DMS153 treated with DMSO at 0.1 percent for 48 hours (cell line): ENCODE results near the gene ETS1.

ENCODE experiments used
- DNase-seq: peaks from one replicate; lab custom pipeline; 2025; ENCODE audit not compliant: unreplicated experiment; lab: John Stamatoyannopoulos, UW

Gene ETS1

GRCh38 chr11:128595221-128595620 is 7.9 kb upstream of the ETS1 start:
- DNase-seq = no peak

GRCh38 chr11:128594226-128594625 is 6.9 kb upstream of the ETS1 start:
- no peak for DNase-seq

GRCh38 chr11:128593281-128593680 is 5.9 kb upstream of the ETS1 start:
- no peak for DNase-seq

- no peak for DNase-seq
Measured at GRCh38 chr11:128592454-128592853, 5.1 kb upstream of the ETS1 start.

- no peak for DNase-seq
Measured at GRCh38 chr11:128590587-128590986, 3.2 kb upstream of the ETS1 start.

- no peak for DNase-seq
Measured at GRCh38 chr11:128589998-128590397, 2.6 kb upstream of the ETS1 start.

GRCh38 chr11:128588093-128588492 is 735 bp upstream of the ETS1 start:
- no peak for DNase-seq

GRCh38 chr11:128586689-128587088 is 669 bp downstream of the ETS1 start:
- DNase-seq = no peak

- no peak for DNase-seq
Measured at GRCh38 chr11:128585498-128586238, 1.7 kb downstream of the ETS1 start.

GRCh38 chr11:128584253-128584652 is 3.1 kb downstream of the ETS1 start:
- no peak for DNase-seq

GRCh38 chr11:128582496-128583366 is 4.6 kb downstream of the ETS1 start:
- DNase-seq = no peak

GRCh38 chr11:128581561-128582272 is 5.6 kb downstream of the ETS1 start:
- DNase-seq = no peak

GRCh38 chr11:128580612-128581011 is 6.7 kb downstream of the ETS1 start:
- no peak for DNase-seq

GRCh38 chr11:128579798-128580504 is 7.4 kb downstream of the ETS1 start:
- DNase-seq = no peak

- DNase-seq = no peak
Measured at GRCh38 chr11:128576555-128576954, 10.8 kb downstream of the ETS1 start.

- DNase-seq = no peak
Measured at GRCh38 chr11:128575961-128576350, 11.4 kb downstream of the ETS1 start.

GRCh38 chr11:128575174-128575960 is 12.0 kb downstream of the ETS1 start:
- no peak for DNase-seq

GRCh38 chr11:128574576-128575011 is 12.8 kb downstream of the ETS1 start:
- DNase-seq = no peak

- no peak for DNase-seq
Measured at GRCh38 chr11:128573638-128574037, 13.7 kb downstream of the ETS1 start.

- no peak for DNase-seq
Measured at GRCh38 chr11:128572965-128573364, 14.4 kb downstream of the ETS1 start.
